GM12878 (cell line): ENCODE measurements around the gene LCE2A. TPM values are rescaled to one million over a fixed set of nuclear protein-coding genes. Genes with fewer than 3 reads are reported as not detected.

ENCODE experiments used
- ATAC-seq: fragments of 200-7000 bp; cut with Tn5 transposase; 3 replicates; pipeline ENCODE4 v1.9.1; 2020; ENCODE audit warnings: mild to moderate bottlenecking, moderate library complexity
- BruUV-seq: library from RNA; stranded (reverse); fragments of 400-500 nt; replicated peaks from 2 replicates; lab custom pipeline; 2021; lab: Mats Ljungman, UMichigan
- CTCF ChIA-PET: fragments of 300-600 bp; sonication (Branson Sonifier 250); formaldehyde crosslinking; extraction: SDS; loops from one replicate; lab custom pipeline; 2021; ENCODE audit warnings: inconsistent platforms; lab: Yijun Ruan, JAX
- POLR2A ChIA-PET: fragments of 350-600 bp; formaldehyde crosslinking; extraction: SDS; loops from one replicate; lab custom pipeline; 2021; ENCODE audit warnings: inconsistent platforms; lab: Charles Lee
- RAD21 ChIA-PET: fragments of 300-600 bp; sonication (Branson Sonifier 250); formaldehyde crosslinking; loops from one replicate; lab custom pipeline; 2023; ENCODE audit warnings: antibody characterized with exemption; ENCODE audit not compliant: unreplicated experiment; lab: Charles Lee
- SMC1A ChIA-PET: fragments of 300-600 bp; sonication (Branson Sonifier 250); formaldehyde crosslinking; loops from one replicate; lab custom pipeline; 2023; ENCODE audit not compliant: unreplicated experiment, uncharacterized antibody; lab: Charles Lee
- DNase-seq: peaks from one replicate; pipeline ENCODE4 v3.0.0-alpha.2; 2011; ENCODE audit warnings: low read depth, low spot score
- FAIRE-seq: peaks from 3 replicates; lab custom pipeline; 2011; peaks lifted over from hg19 to GRCh38; lab: Jason Lieb, UNC
- H2AFZ ChIP-seq: 2 replicates; pipeline ENCODE4 v1.6.0; 2011; ENCODE audit warnings: low read depth, low read length, control low read depth; ENCODE audit not compliant: control insufficient read depth
- H3K27ac ChIP-seq: 2 replicates; pipeline ENCODE4 v1.5.1; 2011; ENCODE audit warnings: control low read depth; ENCODE audit not compliant: control insufficient read depth, insufficient read depth
- H3K27me3 ChIP-seq, 2 experiments: replicated peaks in 1 of 2; 2 replicates each; pipeline versions ENCODE4 v1.6.0 to v1.6.1; 2011; ENCODE audit warnings: low read length in 1 of 2; ENCODE audit not compliant: control insufficient read depth in 2 of 2, insufficient read depth in 2 of 2
- H3K36me3 ChIP-seq, 2 experiments: 2 replicates each; pipeline ENCODE4 v1.5.1; 2011; ENCODE audit warnings: low read length in 1 of 2; ENCODE audit not compliant: control insufficient read depth in 2 of 2, insufficient read depth in 2 of 2
- H3K4me1 ChIP-seq: 2 replicates; pipeline ENCODE4 v1.6.1; 2011; ENCODE audit warnings: mild to moderate bottlenecking, low read length, moderate library complexity, mixed read lengths; ENCODE audit not compliant: control insufficient read depth, insufficient read depth
- H3K4me2 ChIP-seq: 2 replicates; pipeline ENCODE4 v1.6.0; 2011; ENCODE audit warnings: control low read depth; ENCODE audit not compliant: control insufficient read depth, insufficient read depth
- H3K4me3 ChIP-seq: fragments of 200-600 bp; sonication (generic); 2 replicates; pipeline ENCODE4 v1.5.1; 2016
- H3K79me2 ChIP-seq: 2 replicates; pipeline ENCODE4 v1.6.0; 2011; ENCODE audit warnings: low read length; ENCODE audit not compliant: control insufficient read depth, insufficient read depth
- H3K9ac ChIP-seq: 2 replicates; pipeline ENCODE4 v1.8.0; 2011; ENCODE audit warnings: low read length, control low read depth, mixed read lengths; ENCODE audit not compliant: control insufficient read depth, insufficient read depth
- H3K9me3 ChIP-seq: replicated peaks from 3 replicates; pipeline ENCODE4 v1.5.1; 2011; ENCODE audit warnings: mild to moderate bottlenecking, low read length; ENCODE audit not compliant: control insufficient read depth, insufficient read depth
- H4K20me1 ChIP-seq: 2 replicates; pipeline ENCODE4 v1.6.0; 2011; ENCODE audit not compliant: control insufficient read depth, insufficient read depth
- EZH2 ChIP-seq: IDR thresholded peaks from 2 replicates; pipeline ENCODE4 v1.6.1; 2012; ENCODE audit warnings: low read depth, mild to moderate bottlenecking, control low read depth, inconsistent platforms, low read length, borderline replicate concordance; ENCODE audit not compliant: control insufficient read depth
- FOXK2 ChIP-seq: fragments of 450-650 bp; IDR thresholded peaks from 2 replicates; pipeline ENCODE4 v1.6.1; 2017; ENCODE audit warnings: mild to moderate bottlenecking, moderate library complexity
- IRF4 ChIP-seq: IDR thresholded peaks from 2 replicates; pipeline ENCODE4 v1.6.1; 2011; ENCODE audit warnings: low read depth, low read length
- MEF2A ChIP-seq: IDR thresholded peaks from 2 replicates; pipeline ENCODE4 v1.6.1; 2011; ENCODE audit warnings: low read depth, mild to moderate bottlenecking, low read length, moderate library complexity; ENCODE audit not compliant: insufficient read depth
- NFYB ChIP-seq: IDR thresholded peaks from 2 replicates; pipeline ENCODE4 v1.6.1; 2011; ENCODE audit warnings: low read depth, mild to moderate bottlenecking, low read length, improper control_type of control experiment, moderate library complexity; ENCODE audit not compliant: insufficient read depth
- POLR2AphosphoS5 ChIP-seq: IDR thresholded peaks from 2 replicates; pipeline ENCODE4 v1.6.1; 2011; ENCODE audit warnings: mild to moderate bottlenecking, low read length, inconsistent platforms
- RBBP5 ChIP-seq: fragments of 200-600 bp; sonication (generic); conservative IDR thresholded peaks from 2 replicates; pipeline ENCODE4 v1.6.1; 2016
- RFX5 ChIP-seq: IDR thresholded peaks from 2 replicates; pipeline ENCODE4 v1.6.1; 2011; ENCODE audit warnings: low read depth, low read length, improper control_type of control experiment
- RUNX3 ChIP-seq: IDR thresholded peaks from 2 replicates; pipeline ENCODE4 v1.6.1; 2012; ENCODE audit warnings: low read length, inconsistent platforms
- SIN3A ChIP-seq: IDR thresholded peaks from 2 replicates; pipeline ENCODE4 v1.6.1; 2012; ENCODE audit warnings: low read depth, low read length, improper control_type of control experiment
- SIX5 ChIP-seq: IDR thresholded peaks from 2 replicates; pipeline ENCODE4 v1.6.1; 2011; ENCODE audit warnings: mild to moderate bottlenecking, low read depth, low read length, moderate library complexity; ENCODE audit not compliant: severe bottlenecking
- SMC3 ChIP-seq: IDR thresholded peaks from 2 replicates; pipeline ENCODE4 v1.6.1; 2011; ENCODE audit warnings: low read length, improper control_type of control experiment, borderline replicate concordance
- SPI1 ChIP-seq: IDR thresholded peaks from 2 replicates; pipeline ENCODE4 v1.6.1; 2011; ENCODE audit warnings: low read depth, mild to moderate bottlenecking, low read length, moderate library complexity, borderline replicate concordance; ENCODE audit not compliant: insufficient read depth
- YBX1 ChIP-seq: fragments of 450-650 bp; IDR thresholded peaks from 2 replicates; pipeline ENCODE4 v1.6.1; 2016; ENCODE audit warnings: antibody characterized with exemption
- WGBS: methylation state at CpG from one replicate; pipeline ENCODE4 v1.1.6; 2016; ENCODE audit warnings: low lambda C conversion rate; ENCODE audit not compliant: insufficient replicate concordance, insufficient coverage; ENCODE audit errors: missing lambda C conversion rate; 5-methylcytosine and 5-hydroxymethylcytosine counted together
- in situ Hi-C: fragments of 300-500 bp; cut with MboI; formaldehyde crosslinking; loops from 9 replicates; pipeline ENCODE4 v1.14.3; 2018; ENCODE audit warnings: mixed read lengths
- intact Hi-C: fragments of 100-400 bp; cut with micrococcal nuclease; formaldehyde crosslinking; loops from one replicate; pipeline ENCODE4 v1.14.2; 2022; ENCODE audit not compliant: unreplicated experiment
- polyA plus RNA-seq, 11 experiments: library from polyadenylated mRNA; depleted of rRNA in 4 of 11; unstranded in 6 of 11; stranded (reverse) in 5 of 11; fragments of >200 nt; fragmentation: Nextera tagmentation in 4 of 11; fragmentation: Illumina TruSeq in 1 of 11; extraction: Ambion mirVana in 4 of 11; extraction: Trizol in 1 of 11; gene quantifications; 1 replicate in 1 of 11; 2 replicates in 10 of 11; pipeline versions ENCODE4 v1.2.1 to v1.2.3, GENCODE V29; 2011 to 2016; ENCODE audit warnings: inconsistent platforms in 2 of 11, missing spikeins in 2 of 11, low read depth in 1 of 11
- total RNA-seq, 4 experiments: library from RNA; depleted of rRNA in 3 of 4; stranded (reverse); fragments of >200 nt in 3 of 4; fragmentation: Illumina TruSeq in 1 of 4; extraction: Trizol in 1 of 4; gene quantifications; 2 replicates each; pipeline versions ENCODE4 v1.2.1 to v1.2.3, GENCODE V29; 2013 to 2021
- TF ChIP-seq, protein P1 (sequence below): IDR thresholded peaks from 2 replicates; pipeline ENCODE4 v1.6.1; 2011; ENCODE audit warnings: low read depth, low read length, improper control_type of control experiment, borderline replicate concordance
- TF ChIP-seq, protein P2 (sequence below): IDR thresholded peaks from 2 replicates; pipeline ENCODE4 v1.6.1; 2011; ENCODE audit warnings: borderline replicate concordance, low read depth, mild to moderate bottlenecking, moderate library complexity, mixed read lengths, low read length; ENCODE audit not compliant: insufficient read depth; ENCODE audit errors: extremely low read length
- TF ChIP-seq, protein P3 (sequence below): fragments of 450-650 bp; formaldehyde crosslinking; IDR thresholded peaks from 2 replicates; pipeline ENCODE4 v1.4.0; 2022; ENCODE audit warnings: mild to moderate bottlenecking, moderate library complexity
- TF ChIP-seq, protein P4 (sequence below): IDR thresholded peaks from 2 replicates; pipeline ENCODE4 v1.6.1; 2011; ENCODE audit warnings: low read depth, mild to moderate bottlenecking, low read length, moderate library complexity, borderline replicate concordance; ENCODE audit errors: extremely low read depth

LCE2A gene
- total and polyA plus RNA-seq, 10 of the 15 experiments (the other 5 are each of a cell fraction or from before 2014, with no cell fraction given) = not detected

DNA sequence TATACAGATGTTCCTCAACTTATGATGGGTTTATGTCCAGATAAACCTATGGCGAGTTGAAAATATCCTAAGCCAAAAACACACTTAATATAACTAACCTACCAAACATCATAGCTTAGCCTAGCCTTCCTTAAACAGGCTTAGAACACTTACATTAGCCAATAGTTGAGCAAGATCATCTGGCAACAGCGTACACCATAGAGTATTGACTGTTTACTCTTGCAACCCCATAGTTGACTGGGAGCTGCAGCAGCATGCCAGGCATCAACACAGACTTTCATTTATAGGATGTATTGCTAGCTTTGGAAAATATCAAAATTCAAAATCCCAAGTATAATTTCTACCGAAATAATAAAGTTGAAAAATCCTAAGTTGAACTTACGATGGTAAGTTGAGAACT lies 40.5 kb upstream of the LCE2A start (continued):
- no peak for TF ChIP-seq MEF2A

DNA sequence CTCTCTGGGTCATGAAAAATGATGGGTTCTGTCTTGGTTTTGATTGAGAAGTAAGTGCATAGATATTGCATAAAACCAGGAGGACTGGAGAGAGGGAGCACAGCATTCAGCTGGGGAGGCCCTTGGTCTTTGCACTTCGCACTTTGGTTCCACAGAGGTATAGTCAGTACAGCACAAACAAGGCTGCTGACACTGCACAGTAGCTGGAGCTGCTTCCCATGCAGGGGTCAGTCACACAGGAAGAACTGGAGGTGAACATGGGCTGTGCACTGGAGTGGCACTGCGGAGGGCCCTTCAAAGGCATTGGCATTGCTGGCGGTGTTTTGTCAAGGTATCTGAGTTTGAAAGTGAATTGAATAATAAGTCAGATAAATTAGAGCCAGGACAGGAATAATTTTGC lies 39.5 kb upstream of the LCE2A start:
- ChIA-PET CTCF (interaction anchor here (1.1 kb wide), 1 partner anchor 534 kb away, joined by 3 read pairs; no protein-coding TSS in a partner anchor), POLR2A (no interaction called here), RAD21 (no interaction called here), SMC1A (no interaction called here)
- no peak overlapping the region for H3K27ac ChIP-seq
- no peak overlapping the region for H3K4me3 ChIP-seq
- H3K4me2 ChIP-seq = no peak overlapping the region
- no peaks in the 10 kb centered on the region for H3K36me3 ChIP-seq
- intact Hi-C loops (loop anchor here (10.0 kb wide), 1 partner anchor 536 kb away; no protein-coding TSS in a partner anchor), in situ Hi-C loops (loop anchor here (5.0 to 10.0 kb wide), 2 partner anchors 269 to 566 kb away; no protein-coding TSS in a partner anchor)
- 18% methylated on average over 3 of the region's 3 CpGs for WGBS
- ATAC-seq (no peak), DNase-seq (no peak), FAIRE-seq (no peak)
- H3K9ac ChIP-seq = no peak overlapping the region
- H2AFZ ChIP-seq = no peak overlapping the region
- H4K20me1 ChIP-seq = no peaks in the 10 kb centered on the region
- no peaks in the 10 kb centered on the region for H3K9me3 ChIP-seq
- H3K79me2 ChIP-seq = no peaks in the 10 kb centered on the region
- peaks cover 0 to 9% of the 10 kb centered on the region in 2 experiments; a peak in 3 of 4 replicates for H3K27me3 ChIP-seq
- BruUV-seq = no TSS peak
- no peaks in the 10 kb centered on the region for H3K4me1 ChIP-seq
- TF ChIP-seq YBX1 (no peak), IRF4 (no peak), NFYB (no peak), RBBP5 (no peak), RFX5 (no peak), SMC3 (no peak), SIN3A (no peak), SPI1 (no peak), POLR2AphosphoS5 (no peak), RUNX3 (no peak), EZH2 (no peak), FOXK2 (no peak), SIX5 (no peak)
- TF ChIP-seq, protein P1, sequence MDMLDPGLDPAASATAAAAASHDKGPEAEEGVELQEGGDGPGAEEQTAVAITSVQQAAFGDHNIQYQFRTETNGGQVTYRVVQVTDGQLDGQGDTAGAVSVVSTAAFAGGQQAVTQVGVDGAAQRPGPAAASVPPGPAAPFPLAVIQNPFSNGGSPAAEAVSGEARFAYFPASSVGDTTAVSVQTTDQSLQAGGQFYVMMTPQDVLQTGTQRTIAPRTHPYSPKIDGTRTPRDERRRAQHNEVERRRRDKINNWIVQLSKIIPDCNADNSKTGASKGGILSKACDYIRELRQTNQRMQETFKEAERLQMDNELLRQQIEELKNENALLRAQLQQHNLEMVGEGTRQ = no peak
- TF ChIP-seq, protein P2, sequence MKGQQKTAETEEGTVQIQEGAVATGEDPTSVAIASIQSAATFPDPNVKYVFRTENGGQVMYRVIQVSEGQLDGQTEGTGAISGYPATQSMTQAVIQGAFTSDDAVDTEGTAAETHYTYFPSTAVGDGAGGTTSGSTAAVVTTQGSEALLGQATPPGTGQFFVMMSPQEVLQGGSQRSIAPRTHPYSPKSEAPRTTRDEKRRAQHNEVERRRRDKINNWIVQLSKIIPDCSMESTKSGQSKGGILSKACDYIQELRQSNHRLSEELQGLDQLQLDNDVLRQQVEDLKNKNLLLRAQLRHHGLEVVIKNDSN = no peak
- TF ChIP-seq, protein P3, sequence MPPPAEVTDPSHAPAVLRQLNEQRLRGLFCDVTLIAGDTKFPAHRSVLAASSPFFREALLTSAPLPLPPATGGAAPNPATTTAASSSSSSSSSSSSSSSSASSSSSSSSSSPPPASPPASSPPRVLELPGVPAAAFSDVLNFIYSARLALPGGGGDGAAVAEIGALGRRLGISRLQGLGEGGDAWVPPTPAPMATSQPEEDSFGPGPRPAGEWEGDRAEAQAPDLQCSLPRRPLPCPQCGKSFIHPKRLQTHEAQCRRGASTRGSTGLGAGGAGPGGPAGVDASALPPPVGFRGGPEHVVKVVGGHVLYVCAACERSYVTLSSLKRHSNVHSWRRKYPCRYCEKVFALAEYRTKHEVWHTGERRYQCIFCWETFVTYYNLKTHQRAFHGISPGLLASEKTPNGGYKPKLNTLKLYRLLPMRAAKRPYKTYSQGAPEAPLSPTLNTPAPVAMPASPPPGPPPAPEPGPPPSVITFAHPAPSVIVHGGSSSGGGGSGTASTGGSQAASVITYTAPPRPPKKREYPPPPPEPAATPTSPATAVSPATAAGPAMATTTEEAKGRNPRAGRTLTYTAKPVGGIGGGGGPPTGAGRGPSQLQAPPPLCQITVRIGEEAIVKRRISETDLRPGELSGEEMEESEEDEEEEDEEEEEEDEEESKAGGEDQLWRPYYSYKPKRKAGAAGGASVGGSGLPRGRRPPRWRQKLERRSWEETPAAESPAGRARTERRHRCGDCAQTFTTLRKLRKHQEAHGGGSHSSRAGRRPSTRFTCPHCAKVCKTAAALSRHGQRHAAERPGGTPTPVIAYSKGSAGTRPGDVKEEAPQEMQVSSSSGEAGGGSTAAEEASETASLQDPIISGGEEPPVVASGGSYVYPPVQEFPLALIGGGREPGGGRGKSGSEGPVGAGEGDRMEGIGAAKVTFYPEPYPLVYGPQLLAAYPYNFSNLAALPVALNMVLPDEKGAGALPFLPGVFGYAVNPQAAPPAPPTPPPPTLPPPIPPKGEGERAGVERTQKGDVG = no peak
- TF ChIP-seq, protein P4, sequence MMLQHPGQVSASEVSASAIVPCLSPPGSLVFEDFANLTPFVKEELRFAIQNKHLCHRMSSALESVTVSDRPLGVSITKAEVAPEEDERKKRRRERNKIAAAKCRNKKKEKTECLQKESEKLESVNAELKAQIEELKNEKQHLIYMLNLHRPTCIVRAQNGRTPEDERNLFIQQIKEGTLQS = no peak
